Left cardiac atrium (tissue), 4 donors: Measurements from ENCODE around the gene SLN. TPM values are rescaled to one million over a fixed set of nuclear protein-coding genes. Genes with fewer than 3 reads are reported as not detected.

ENCODE experiments used
- ATAC-seq, 2 donors: fragments of 200-7000 bp; cut with Tn5 transposase; one replicate each; pipeline ENCODE4 v1.9.1; 2020; ENCODE audit warnings: mild to moderate bottlenecking in 2 of 2, moderate library complexity in 2 of 2
- DNase-seq: peaks from one replicate; pipeline ENCODE4 v3.0.0-alpha.2; 2020
- intact Hi-C, 2 donors: fragments of 100-400 bp; cut with DNase I; formaldehyde crosslinking; loops; one replicate each; pipeline versions ENCODE4 v1.14.1 to v1.15.1; 2022 to 2023
- total RNA-seq, 2 donors: library from RNA; stranded (reverse); fragmentation: NEBNext Ultra II Directional; extraction: Animal tissue kit (Norgen Biotek cat#: 25700); gene quantifications; one replicate each; pipeline ENCODE4 v1.2.1, GENCODE V29; 2021
- donor health status: DM: no; HTN: yes; CAD: no.
- donor health status: DM: no; HTN: yes; CAD: no; lungs with severe emphysema.
- donor health status: DM: yes; HTN: yes; CAD: no.
- donor health status: Dilated cardiomyopathy.

Gene SLN
- total RNA-seq, 2 donors from 2014 or later = 427 to 669 TPM

GRCh38 chr11:107721207-107721606 lies 9.4 kb upstream of the SLN start:
- ATAC-seq (no peak), DNase-seq (no peak)
- intact Hi-C loops = no loop called here

GRCh38 chr11:107720303-107720774 lies 8.5 kb upstream of the SLN start:
- ATAC-seq = peak in 1 of 2 donors; percentile 56
- DNase-seq = no peak
- intact Hi-C loops = no loop called here

- intact Hi-C loops = no loop called here
- ATAC-seq (peak in 1 of 2 donors; percentile 65), DNase-seq (no peak)
Observed at GRCh38 chr11:107719557-107720302, 7.9 kb upstream of the SLN start.

- intact Hi-C loops = no loop called here
- peak in 1 of 2 donors; percentile 52 for ATAC-seq
- DNase-seq = no peak
Observed at GRCh38 chr11:107719073-107719472, 7.2 kb upstream of the SLN start.

- intact Hi-C loops = no loop called here
- no peak for DNase-seq
- ATAC-seq = no peak
Observed at GRCh38 chr11:107716884-107717532, 5.2 kb upstream of the SLN start.

- ATAC-seq (peak; percentile 15 to 50), DNase-seq (no peak)
- intact Hi-C loops = no loop called here
Observed at GRCh38 chr11:107713009-107713408, 1.2 kb upstream of the SLN start.

- ATAC-seq = no peak
- no peak for DNase-seq
- intact Hi-C loops = no loop called here
Observed at GRCh38 chr11:107710301-107710700, 1.6 kb downstream of the SLN start.

- DNase-seq = no peak
- intact Hi-C loops = loop anchor here in 1 of 2 donors (5.0 kb wide), 1 partner anchor 64 kb away; no protein-coding TSS in a partner anchor
- ATAC-seq = no peak
Observed at GRCh38 chr11:107708792-107709191, 3.1 kb downstream of the SLN start.

- intact Hi-C loops = loop anchor here in 1 of 2 donors (5.0 kb wide), 1 partner anchor 64 kb away; no protein-coding TSS in a partner anchor
- DNase-seq (no peak), ATAC-seq (no peak)
Observed at GRCh38 chr11:107707807-107708206, 4.0 kb downstream of the SLN start.

GRCh38 chr11:107707215-107707671 lies 4.6 kb downstream of the SLN start:
- DNase-seq (no peak), ATAC-seq (no peak)
- intact Hi-C loops = loop anchor here in 1 of 2 donors (5.0 kb wide), 1 partner anchor 65 kb away; no protein-coding TSS in a partner anchor

GRCh38 chr11:107706531-107706930 lies 5.3 kb downstream of the SLN start:
- ATAC-seq = no peak
- intact Hi-C loops = loop anchor here in 1 of 2 donors (5.0 kb wide), 1 partner anchor 66 kb away; no protein-coding TSS in a partner anchor
- DNase-seq = no peak

GRCh38 chr11:107705027-107705426 lies 6.8 kb downstream of the SLN start:
- DNase-seq (no peak), ATAC-seq (peak in 1 of 2 donors; percentile 85)
- intact Hi-C loops = loop anchor here in 1 of 2 donors (5.0 kb wide), 1 partner anchor 67 kb away; no protein-coding TSS in a partner anchor

GRCh38 chr11:107704451-107704850 lies 7.4 kb downstream of the SLN start:
- intact Hi-C loops = no loop called here
- DNase-seq (no peak), ATAC-seq (no peak)

GRCh38 chr11:107702723-107703122 lies 9.1 kb downstream of the SLN start:
- DNase-seq (no peak), ATAC-seq (no peak)
- intact Hi-C loops = no loop called here

- DNase-seq = no peak
- intact Hi-C loops = no loop called here
- no peak for ATAC-seq
Observed at GRCh38 chr11:107702109-107702660, 9.7 kb downstream of the SLN start.

GRCh38 chr11:107699371-107700285 lies 12.2 kb downstream of the SLN start:
- DNase-seq (no peak), ATAC-seq (peak in 1 of 2 donors; percentile 57)
- intact Hi-C loops = no loop called here

- ATAC-seq (no peak), DNase-seq (no peak)
- intact Hi-C loops = no loop called here
Observed at GRCh38 chr11:107697291-107697690, 14.6 kb downstream of the SLN start.

GRCh38 chr11:107696140-107696539 lies 15.7 kb downstream of the SLN start:
- no peak for DNase-seq
- ATAC-seq = peak in 1 of 2 donors; percentile 77
- intact Hi-C loops = no loop called here

GRCh38 chr11:107695446-107695845 lies 16.4 kb downstream of the SLN start:
- intact Hi-C loops = no loop called here
- no peak for ATAC-seq

More at GRCh38 chr11:107695446-107695845, 16.4 kb downstream of the SLN start:
- no peak for DNase-seq
